Measurements from ENCODE around the gene ERAL1.

The ERAL1 gene

DNA sequence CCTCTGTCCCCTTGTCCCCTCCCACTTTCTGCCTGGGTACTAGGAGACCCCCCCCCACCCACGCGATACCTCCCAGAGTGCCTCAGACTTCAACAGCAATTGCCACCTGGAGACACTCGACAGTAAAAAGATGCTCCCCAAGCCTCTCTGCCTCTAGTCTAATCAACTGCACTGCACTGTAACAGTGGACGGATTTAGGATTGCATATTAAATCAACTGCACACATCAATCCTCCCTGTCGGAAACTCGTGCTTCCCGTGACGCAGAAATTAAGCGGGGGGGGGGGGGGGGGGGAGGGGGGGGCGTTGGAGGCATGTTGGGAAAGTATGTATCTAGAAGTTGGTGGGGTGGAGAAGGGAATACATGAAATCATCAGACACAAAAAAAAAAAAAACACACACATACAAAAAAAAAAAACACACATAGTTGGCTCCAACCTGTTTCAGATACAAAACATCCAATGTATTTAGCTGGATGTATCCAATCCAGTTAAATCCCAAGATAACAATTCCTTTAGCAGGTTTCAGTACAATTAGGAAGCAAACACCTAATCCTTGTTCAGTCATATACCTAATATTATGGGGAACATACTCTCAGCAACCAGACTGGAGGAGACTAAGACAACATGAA lies 42.0 kb upstream of the ERAL1 start:
- Histone ChIP-seq H4K8ac (ENCODE audit: low read depth, low read length) (no peak overlapping the region), H4K5ac (ENCODE audit: low read length) (no peak overlapping the region), H3K27ac (ENCODE audit: low read depth, low read length) (peak overlapping the region; percentile 76), H2BK15ac (replicated peaks; ENCODE audit: low read depth) (no peak overlapping the region), H3K9ac (ENCODE audit: low read length) (peak overlapping the region; percentile 82), H3K56ac (ENCODE audit: low read length) (peak overlapping the region; percentile 97), H3K4me1 (ENCODE audit: control insufficient read depth, low read depth, low read length) (peaks cover 4% of the 10 kb centered on the region), H2BK5ac (ENCODE audit: low read length) (no peak overlapping the region), H3K27me3 (ENCODE audit: insufficient read depth, low read length, poor library complexity) (no peaks in the 10 kb centered on the region), H2BK120ac (ENCODE audit: low read depth, low read length) (no peak overlapping the region), H3K79me2 (ENCODE audit: control insufficient read depth, insufficient read depth, low read length) (peaks cover 18% of the 10 kb centered on the region), H2AK5ac (ENCODE audit: low read length) (no peak overlapping the region), H3K79me1 (ENCODE audit: low read length) (peaks cover 4% of the 10 kb centered on the region), H3K23ac (ENCODE audit: low read length) (no peak overlapping the region), H3K18ac (ENCODE audit: low read length) (peak overlapping the region; percentile 15), H3K36me3 (ENCODE audit: control insufficient read depth, insufficient read depth, low read length) (no peaks in the 10 kb centered on the region), H3K4me3 (ENCODE audit: low read length) (peak overlapping the region; percentile 63), H3K4me2 (ENCODE audit: low read length) (peak overlapping the region; percentile 5), H3K4ac (ENCODE audit: low read depth, low read length) (peak overlapping the region; percentile 44)
- WGBS (ENCODE audit: extremely low coverage, insufficient coverage, low lambda C conversion rate), result no CpG with 5 or more reads among the region's 10 CpGs
- DNase-seq, result no peak

DNA sequence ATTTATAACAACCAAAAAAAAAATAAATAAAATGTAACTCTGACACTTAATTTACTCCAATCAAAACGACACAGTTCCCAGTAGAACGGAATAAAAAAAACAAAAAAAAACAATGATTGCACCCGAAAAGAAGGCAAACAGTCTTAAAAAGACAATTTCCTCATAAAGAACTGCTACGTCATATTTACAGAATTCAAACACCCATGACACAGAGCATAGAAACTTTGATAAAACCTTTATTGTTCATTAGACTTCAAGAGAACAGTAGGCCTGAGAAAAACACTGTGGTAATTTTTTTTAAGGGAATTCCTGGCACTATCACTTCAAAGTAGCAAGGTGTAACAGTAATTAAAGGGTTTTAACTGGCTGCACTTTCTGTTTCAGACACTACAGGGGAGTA lies 38.3 kb upstream of the ERAL1 start:
- Histone ChIP-seq H3K79me2 (ENCODE audit: control insufficient read depth, insufficient read depth, low read length) (peaks cover 13% of the 10 kb centered on the region), H2BK120ac (ENCODE audit: low read depth, low read length) (no peak overlapping the region), H3K4me2 (ENCODE audit: low read length) (no peak overlapping the region), H3K36me3 (ENCODE audit: control insufficient read depth, insufficient read depth, low read length) (no peaks in the 10 kb centered on the region), H3K9ac (ENCODE audit: low read length) (no peak overlapping the region), H3K4me1 (ENCODE audit: control insufficient read depth, low read depth, low read length) (no peaks in the 10 kb centered on the region), H3K79me1 (ENCODE audit: low read length) (peaks cover 3% of the 10 kb centered on the region), H2BK15ac (replicated peaks; ENCODE audit: low read depth) (no peak overlapping the region), H3K56ac (ENCODE audit: low read length) (no peak overlapping the region), H3K27me3 (ENCODE audit: insufficient read depth, low read length, poor library complexity) (no peaks in the 10 kb centered on the region), H2AK5ac (ENCODE audit: low read length) (no peak overlapping the region), H2BK5ac (ENCODE audit: low read length) (no peak overlapping the region), H3K4me3 (ENCODE audit: low read length) (no peak overlapping the region), H3K18ac (ENCODE audit: low read length) (no peak overlapping the region), H3K27ac (ENCODE audit: low read depth, low read length) (no peak overlapping the region), H4K8ac (ENCODE audit: low read depth, low read length) (no peak overlapping the region), H4K5ac (ENCODE audit: low read length) (no peak overlapping the region), H3K4ac (ENCODE audit: low read depth, low read length) (no peak overlapping the region), H3K23ac (ENCODE audit: low read length) (no peak overlapping the region)
- DNase-seq, result no peak
- WGBS (ENCODE audit: extremely low coverage, insufficient coverage, low lambda C conversion rate), result 100% methylated on average over 2 of the region's 4 CpGs

GRCh38 chr17:28818819-28819221 lies 36.0 kb upstream of the ERAL1 start:
- Histone ChIP-seq H3K79me2 (ENCODE audit: control insufficient read depth, insufficient read depth, low read length) (peaks cover 9% of the 10 kb centered on the region), H4K8ac (ENCODE audit: low read depth, low read length) (no peak overlapping the region), H3K36me3 (ENCODE audit: control insufficient read depth, insufficient read depth, low read length) (no peaks in the 10 kb centered on the region), H2AK5ac (ENCODE audit: low read length) (no peak overlapping the region), H2BK120ac (ENCODE audit: low read depth, low read length) (peak overlapping the region; percentile 45), H3K9ac (ENCODE audit: low read length) (no peak overlapping the region), H3K4me3 (ENCODE audit: low read length) (no peak overlapping the region), H3K23ac (ENCODE audit: low read length) (no peak overlapping the region), H3K27me3 (ENCODE audit: insufficient read depth, low read length, poor library complexity) (no peaks in the 10 kb centered on the region), H3K4ac (ENCODE audit: low read depth, low read length) (no peak overlapping the region), H3K18ac (ENCODE audit: low read length) (no peak overlapping the region), H2BK15ac (replicated peaks; ENCODE audit: low read depth) (no peak overlapping the region), H4K5ac (ENCODE audit: low read length) (no peak overlapping the region), H3K4me2 (ENCODE audit: low read length) (no peak overlapping the region), H3K56ac (ENCODE audit: low read length) (peak overlapping the region; percentile 3), H3K4me1 (ENCODE audit: control insufficient read depth, low read depth, low read length) (no peaks in the 10 kb centered on the region), H2BK5ac (ENCODE audit: low read length) (no peak overlapping the region), H3K27ac (ENCODE audit: low read depth, low read length) (no peak overlapping the region), H3K79me1 (ENCODE audit: low read length) (peaks cover 5% of the 10 kb centered on the region)
- no peak for DNase-seq
- WGBS (ENCODE audit: extremely low coverage, insufficient coverage, low lambda C conversion rate), result no CpG with 5 or more reads among the region's 3 CpGs

GRCh38 chr17:28819582-28819981 lies 35.2 kb upstream of the ERAL1 start:
- H3K4me2 ChIP-seq (ENCODE audit: low read length), result no peak overlapping the region
- no peak overlapping the region for H2AK5ac ChIP-seq (ENCODE audit: low read length)
- H3K23ac ChIP-seq (ENCODE audit: low read length), result no peak overlapping the region
- H2BK5ac ChIP-seq (ENCODE audit: low read length), result no peak overlapping the region
- no peak for DNase-seq
- WGBS (ENCODE audit: extremely low coverage, insufficient coverage, low lambda C conversion rate), result no CpG with 5 or more reads among the region's 1 CpG
- H3K4me1 ChIP-seq (ENCODE audit: control insufficient read depth, low read depth, low read length), result no peaks in the 10 kb centered on the region
- no peak overlapping the region for H3K27ac ChIP-seq (ENCODE audit: low read depth, low read length)
- no peak overlapping the region for H4K5ac ChIP-seq (ENCODE audit: low read length)
- H3K18ac ChIP-seq (ENCODE audit: low read length), result no peak overlapping the region
- H4K8ac ChIP-seq (ENCODE audit: low read depth, low read length), result no peak overlapping the region
- H3K4ac ChIP-seq (ENCODE audit: low read depth, low read length), result no peak overlapping the region
- no peak overlapping the region for H3K9ac ChIP-seq (ENCODE audit: low read length)
- no peak overlapping the region for H2BK120ac ChIP-seq (ENCODE audit: low read depth, low read length)
- no peak overlapping the region for H3K4me3 ChIP-seq (ENCODE audit: low read length)
- peaks cover 10% of the 10 kb centered on the region for H3K79me2 ChIP-seq (ENCODE audit: control insufficient read depth, insufficient read depth, low read length)
- no peak overlapping the region for H3K56ac ChIP-seq (ENCODE audit: low read length)
- no peak overlapping the region for H2BK15ac ChIP-seq (replicated peaks; ENCODE audit: low read depth)
- no peaks in the 10 kb centered on the region for H3K36me3 ChIP-seq (ENCODE audit: control insufficient read depth, insufficient read depth, low read length)
- H3K79me1 ChIP-seq (ENCODE audit: low read length), result peaks cover 7% of the 10 kb centered on the region
- H3K27me3 ChIP-seq (ENCODE audit: insufficient read depth, low read length, poor library complexity), result no peaks in the 10 kb centered on the region

DNA sequence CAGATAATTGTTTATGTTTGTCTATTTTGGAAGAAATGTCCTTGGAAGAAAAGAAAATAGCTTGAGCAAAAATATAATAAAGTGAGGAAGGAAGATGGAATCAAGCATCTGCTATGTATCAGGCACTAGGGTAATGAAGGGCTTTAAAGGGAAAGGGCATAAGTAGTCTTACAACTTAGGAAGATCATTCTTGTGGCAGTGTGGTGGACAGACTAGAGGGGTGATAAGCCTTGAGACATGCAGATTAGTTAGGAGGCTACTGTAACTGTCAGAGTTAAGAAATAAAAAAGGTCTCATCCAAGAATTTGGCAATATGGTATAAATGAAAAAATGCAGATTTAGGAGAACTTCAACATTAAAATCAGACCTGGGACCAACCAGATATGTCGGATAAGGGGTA lies 27.1 kb upstream of the ERAL1 start:
- no CpG with 5 or more reads among the region's 1 CpG for WGBS (ENCODE audit: extremely low coverage, insufficient coverage, low lambda C conversion rate)
- Histone ChIP-seq H3K4me2 (ENCODE audit: low read length) (no peak overlapping the region), H3K9ac (ENCODE audit: low read length) (no peak overlapping the region), H3K27ac (ENCODE audit: low read depth, low read length) (no peak overlapping the region), H4K8ac (ENCODE audit: low read depth, low read length) (no peak overlapping the region), H2AK5ac (ENCODE audit: low read length) (no peak overlapping the region), H3K4ac (ENCODE audit: low read depth, low read length) (no peak overlapping the region), H4K5ac (ENCODE audit: low read length) (no peak overlapping the region), H3K4me1 (ENCODE audit: control insufficient read depth, low read depth, low read length) (no peaks in the 10 kb centered on the region), H2BK120ac (ENCODE audit: low read depth, low read length) (no peak overlapping the region), H3K36me3 (ENCODE audit: control insufficient read depth, insufficient read depth, low read length) (no peaks in the 10 kb centered on the region), H3K79me2 (ENCODE audit: control insufficient read depth, insufficient read depth, low read length) (peaks cover 5% of the 10 kb centered on the region), H3K18ac (ENCODE audit: low read length) (no peak overlapping the region), H2BK15ac (replicated peaks; ENCODE audit: low read depth) (no peak overlapping the region), H3K27me3 (ENCODE audit: insufficient read depth, low read length, poor library complexity) (no peaks in the 10 kb centered on the region), H3K23ac (ENCODE audit: low read length) (no peak overlapping the region), H3K56ac (ENCODE audit: low read length) (no peak overlapping the region), H3K79me1 (ENCODE audit: low read length) (peaks cover 5% of the 10 kb centered on the region), H2BK5ac (ENCODE audit: low read length) (no peak overlapping the region), H3K4me3 (ENCODE audit: low read length) (no peak overlapping the region)
- DNase-seq, result no peak

Data from mesendoderm (in vitro differentiated cells).